ENCODE results near the gene ARHGEF40. TPM values are rescaled to one million over a fixed set of nuclear protein-coding genes. Genes with fewer than 3 reads are reported as not detected.

ARHGEF40 gene
- total and polyA plus RNA-seq, 7 donors, result 6.8 to 18.7 (median 10.1) TPM

DNA sequence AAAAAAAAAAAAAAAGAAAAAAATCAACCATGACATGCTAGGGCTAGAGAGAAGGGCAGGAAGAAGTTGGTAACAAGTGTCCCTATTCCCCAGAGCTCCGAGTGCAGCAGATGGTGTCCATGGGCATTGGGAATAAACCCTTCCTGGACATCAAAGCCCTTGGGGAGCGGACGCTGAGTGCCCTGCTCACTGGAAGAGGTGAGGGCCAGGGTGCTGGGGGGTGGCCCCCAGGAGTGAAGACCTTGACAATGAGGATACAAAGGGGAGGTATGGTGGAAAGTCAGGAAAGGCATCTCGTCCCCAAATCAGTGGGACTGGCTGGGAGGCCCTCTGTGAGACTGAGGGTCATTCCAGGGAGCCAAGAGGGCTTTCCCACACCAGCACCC, 16.8 kb downstream of the ARHGEF40 start:
- Histone ChIP-seq H3K27me3 (ENCODE audit: insufficient read depth in 3 of 3, low read length in 2 of 3) (no peaks in the 10 kb centered on the region), H3K4me1 (no peaks in the 10 kb centered on the region), H3K36me3 (ENCODE audit: insufficient read depth in 1 of 2, low read depth in 1 of 2) (peaks cover 2 to 90% of the 10 kb centered on the region in 2 donors), H3K4me3 (no peak overlapping the region), H3K9me3 (no peaks in the 10 kb centered on the region), H3K27ac (no peak overlapping the region)
- TF ChIP-seq, protein P1, sequence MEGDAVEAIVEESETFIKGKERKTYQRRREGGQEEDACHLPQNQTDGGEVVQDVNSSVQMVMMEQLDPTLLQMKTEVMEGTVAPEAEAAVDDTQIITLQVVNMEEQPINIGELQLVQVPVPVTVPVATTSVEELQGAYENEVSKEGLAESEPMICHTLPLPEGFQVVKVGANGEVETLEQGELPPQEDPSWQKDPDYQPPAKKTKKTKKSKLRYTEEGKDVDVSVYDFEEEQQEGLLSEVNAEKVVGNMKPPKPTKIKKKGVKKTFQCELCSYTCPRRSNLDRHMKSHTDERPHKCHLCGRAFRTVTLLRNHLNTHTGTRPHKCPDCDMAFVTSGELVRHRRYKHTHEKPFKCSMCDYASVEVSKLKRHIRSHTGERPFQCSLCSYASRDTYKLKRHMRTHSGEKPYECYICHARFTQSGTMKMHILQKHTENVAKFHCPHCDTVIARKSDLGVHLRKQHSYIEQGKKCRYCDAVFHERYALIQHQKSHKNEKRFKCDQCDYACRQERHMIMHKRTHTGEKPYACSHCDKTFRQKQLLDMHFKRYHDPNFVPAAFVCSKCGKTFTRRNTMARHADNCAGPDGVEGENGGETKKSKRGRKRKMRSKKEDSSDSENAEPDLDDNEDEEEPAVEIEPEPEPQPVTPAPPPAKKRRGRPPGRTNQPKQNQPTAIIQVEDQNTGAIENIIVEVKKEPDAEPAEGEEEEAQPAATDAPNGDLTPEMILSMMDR (IDR thresholded peaks at IDR 0.05), result no peak
- no peak for DNase-seq
- 81 to 94% (median 82%) methylated on average over 4 of the region's 4 CpGs for WGBS, 3 donors
- ATAC-seq, result no peak
- intact Hi-C loops (cut with DNase I), result no loop called here

DNA sequence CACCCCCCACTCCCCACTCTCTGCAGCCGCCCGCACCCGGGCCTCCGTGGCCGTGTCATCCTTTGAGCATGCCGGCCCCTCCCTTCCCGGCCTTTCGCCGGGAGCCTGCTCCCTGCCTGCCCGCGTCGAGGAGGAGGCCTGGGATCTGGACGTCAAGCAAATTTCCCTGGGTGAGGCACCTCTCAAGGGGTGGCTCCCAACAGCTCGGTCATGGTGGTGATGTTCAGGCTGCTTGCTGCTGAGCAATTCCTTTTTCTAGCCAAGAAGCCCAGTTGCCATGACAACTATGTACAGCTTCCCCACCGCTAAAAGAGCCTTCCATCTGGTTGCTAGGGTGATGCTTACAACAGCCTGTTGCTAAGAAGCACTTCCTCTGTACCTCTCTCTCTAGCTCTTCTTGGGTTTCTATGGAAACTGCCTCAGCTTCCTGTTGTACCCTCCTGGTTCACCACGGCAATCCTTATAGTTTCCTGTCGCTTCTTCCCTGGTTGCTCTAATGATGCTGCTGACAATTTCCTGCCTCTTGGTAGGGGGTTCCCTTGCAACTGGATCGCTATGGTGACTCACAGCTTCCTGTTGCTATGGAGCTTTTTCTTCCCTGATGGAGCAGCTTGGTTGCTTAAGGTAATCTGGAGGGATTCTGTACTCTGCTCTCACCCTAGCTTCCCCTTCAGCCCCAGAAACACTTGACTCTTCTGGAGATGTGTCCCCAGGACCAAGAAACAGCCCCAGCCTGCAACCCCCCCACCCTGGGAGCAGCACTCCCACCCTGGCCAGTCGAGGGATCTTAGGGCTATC, 17.4 kb downstream of the ARHGEF40 start:
- no peak overlapping the region for H3K27ac ChIP-seq
- no peaks in the 10 kb centered on the region for H3K9me3 ChIP-seq
- H3K27me3 ChIP-seq (ENCODE audit: insufficient read depth in 3 of 3, low read length in 2 of 3), result no peaks in the 10 kb centered on the region
- peak in 1 of 2 donors; percentile 35 for DNase-seq
- TF ChIP-seq, protein P1 (IDR thresholded peaks at IDR 0.05), result no peak
- no peak overlapping the region for H3K4me3 ChIP-seq
- intact Hi-C loops (cut with DNase I), result loop anchor here in 1 of 2 donors (2.0 kb wide), 1 partner anchor 15 kb away; no protein-coding TSS in a partner anchor
- H3K4me1 ChIP-seq, result no peaks in the 10 kb centered on the region
- no peak for ATAC-seq
- H3K36me3 ChIP-seq (ENCODE audit: insufficient read depth in 1 of 2, low read depth in 1 of 2), result peaks cover 2 to 89% of the 10 kb centered on the region in 2 donors
- WGBS, 3 donors, result 46 to 51% (median 51%) methylated on average over 18 to 19 of the region's 19 CpGs

DNA sequence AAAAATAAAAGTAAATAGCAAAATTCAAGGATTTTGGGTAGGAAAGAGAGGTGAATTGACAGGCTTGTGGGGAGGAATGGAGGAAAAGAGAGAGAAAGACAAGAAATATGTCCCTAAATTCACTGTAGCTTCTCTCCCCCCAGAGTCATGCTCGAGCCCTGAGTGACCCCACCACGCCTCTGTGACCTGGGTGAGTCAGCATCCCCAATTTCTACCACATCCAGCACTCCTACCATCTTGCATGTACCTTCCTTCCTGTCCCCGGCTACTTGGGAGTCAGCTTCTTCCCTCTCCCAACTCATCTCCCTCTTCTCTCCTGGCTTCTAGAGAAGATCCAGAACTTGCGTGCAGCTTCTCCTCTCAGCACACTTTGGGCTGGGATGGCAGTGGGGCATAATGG, 18.6 kb downstream of the ARHGEF40 start:
- no peaks in the 10 kb centered on the region for H3K27me3 ChIP-seq (ENCODE audit: insufficient read depth in 3 of 3, low read length in 2 of 3)
- ATAC-seq (no peak), DNase-seq (no peak)
- H3K36me3 ChIP-seq (ENCODE audit: insufficient read depth in 1 of 2, low read depth in 1 of 2), result peaks cover 2 to 84% of the 10 kb centered on the region in 2 donors
- no peak overlapping the region for H3K4me3 ChIP-seq
- 78 to 84% (median 81%) methylated on average over 4 of the region's 4 CpGs for WGBS, 3 donors
- intact Hi-C loops (cut with DNase I), result loop anchor here in 1 of 2 donors (2.0 kb wide), 1 partner anchor 16 kb away; no protein-coding TSS in a partner anchor
- H3K4me1 ChIP-seq, result no peaks in the 10 kb centered on the region
- no peak overlapping the region for H3K27ac ChIP-seq
- H3K9me3 ChIP-seq, result no peaks in the 10 kb centered on the region
- TF ChIP-seq, protein P1 (IDR thresholded peaks at IDR 0.05), result no peak

DNA sequence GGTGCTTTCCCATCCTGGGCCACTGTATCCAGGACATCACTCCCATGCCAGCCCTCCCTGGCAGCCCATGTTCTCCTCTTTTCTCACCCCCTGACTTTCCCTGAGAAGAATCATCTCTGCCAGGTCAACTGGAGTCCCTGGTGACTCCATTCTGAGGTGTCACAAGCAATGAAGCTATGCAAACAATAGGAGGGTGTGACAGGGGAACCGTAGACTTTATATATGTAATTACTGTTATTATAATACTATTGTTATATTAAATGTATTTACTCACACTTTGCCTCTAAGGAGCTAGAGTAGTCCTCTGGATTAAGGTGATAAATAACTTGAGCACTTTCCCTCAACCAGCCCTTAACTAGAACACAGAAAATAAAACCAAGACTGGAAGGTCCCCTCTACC, 19.2 kb downstream of the ARHGEF40 start:
- intact Hi-C loops (cut with DNase I), result loop anchor here in 1 of 2 donors (2.0 kb wide), 1 partner anchor 16 kb away; no protein-coding TSS in a partner anchor
- Histone ChIP-seq H3K4me3 (no peak overlapping the region), H3K27me3 (ENCODE audit: insufficient read depth in 3 of 3, low read length in 2 of 3) (no peaks in the 10 kb centered on the region), H3K27ac (no peak overlapping the region), H3K36me3 (ENCODE audit: insufficient read depth in 1 of 2, low read depth in 1 of 2) (peaks cover under 1 to 78% of the 10 kb centered on the region in 2 donors), H3K9me3 (no peaks in the 10 kb centered on the region), H3K4me1 (no peaks in the 10 kb centered on the region)
- DNase-seq, result no peak
- 59 to 71% (median 66%) methylated on average over 1 of the region's 1 CpG for WGBS, 3 donors
- TF ChIP-seq, protein P1 (IDR thresholded peaks at IDR 0.05), result no peak
- no peak for ATAC-seq
